Measurements from ENCODE around the gene PUSL1.

PUSL1 gene

GRCh38 chr1:1296070-1297061 is 12.0 kb upstream of the PUSL1 start (continued):
- TF ChIP-seq SCRT1 (tag by site-specific recombination; IDR thresholded peaks at IDR 0.05; ENCODE audit: borderline replicate concordance) (peak; percentile 81), ZFHX2 (tag by site-specific recombination; conservative IDR thresholded peaks at IDR 0.05) (peak; percentile 70), ZNF624 (tag by site-specific recombination; IDR thresholded peaks at IDR 0.05) (no peak), ZEB2 (tag by site-specific recombination; IDR thresholded peaks at IDR 0.05) (no peak), KLF9 (tag by site-specific recombination; IDR thresholded peaks at IDR 0.05; ENCODE audit: low read depth) (no peak), SP3 (tag by site-specific recombination; IDR thresholded peaks at IDR 0.05) (no peak), HIC1 (tag by site-specific recombination; IDR thresholded peaks at IDR 0.05) (peak; percentile 58; the same call in 1 of the 2 replicates)

GRCh38 chr1:1297802-1298424 is 10.5 kb upstream of the PUSL1 start:
- POLR2A ChIA-PET, result no interaction called here
- CTCF ChIA-PET, result no interaction called here
- peak; percentile 67; the same call in 1 of the 2 replicates for TF ChIP-seq BCL11A (tag by site-specific recombination; IDR thresholded peaks at IDR 0.05; ENCODE audit: low read depth)
- 0 out of 2 replicates have a peak, but pooled peaks have one; percentile 10 for TF ChIP-seq ZFHX2 (tag by site-specific recombination; conservative IDR thresholded peaks at IDR 0.05)
- no peak for TF ChIP-seq INSM2 (tag by site-specific recombination; IDR thresholded peaks at IDR 0.05)
- peak; percentile 88 for TF ChIP-seq KLF1 (tag by site-specific recombination; IDR thresholded peaks at IDR 0.05)
- no peak for TF ChIP-seq ZXDB (tag by site-specific recombination; IDR thresholded peaks at IDR 0.05)
- TF ChIP-seq ZNF121 (tag by site-specific recombination; IDR thresholded peaks at IDR 0.05), result no peak
- no peak for TF ChIP-seq ZNF366 (tag by site-specific recombination; conservative IDR thresholded peaks at IDR 0.05)
- TF ChIP-seq ZNF792 (tag by site-specific recombination; IDR thresholded peaks at IDR 0.05), result no peak
- TF ChIP-seq ZNF174 (tag by site-specific recombination; IDR thresholded peaks at IDR 0.05), result no peak
- TF ChIP-seq ZNF521 (tag by site-specific recombination; IDR thresholded peaks at IDR 0.05), result no peak
- TF ChIP-seq ZNF23 (tag by site-specific recombination; IDR thresholded peaks at IDR 0.05; ENCODE audit: borderline replicate concordance), result no peak
- no peak for TF ChIP-seq ZNF549 (tag by site-specific recombination; IDR thresholded peaks at IDR 0.05)
- no peak for TF ChIP-seq ZNF2 (tag by site-specific recombination; IDR thresholded peaks at IDR 0.05)
- no peak for TF ChIP-seq REST (tag by site-specific recombination; IDR thresholded peaks at IDR 0.05)
- no peak for TF ChIP-seq ZNF302 (tag by site-specific recombination; IDR thresholded peaks at IDR 0.05; ENCODE audit: low read depth)
- TF ChIP-seq PRDM6 (tag by site-specific recombination; IDR thresholded peaks at IDR 0.05), result no peak
- no peak for TF ChIP-seq ZNF37A (tag by site-specific recombination; IDR thresholded peaks at IDR 0.05)
- no peak for TF ChIP-seq ZNF426 (tag by site-specific recombination; IDR thresholded peaks at IDR 0.05)
- TF ChIP-seq KLF10 (tag by site-specific recombination; IDR thresholded peaks at IDR 0.05), result no peak
- TF ChIP-seq ZNF404 (tag by site-specific recombination; IDR thresholded peaks at IDR 0.05), result no peak
- TF ChIP-seq ZNF112 (tag by site-specific recombination; IDR thresholded peaks at IDR 0.05), result no peak

More at GRCh38 chr1:1297802-1298424, 10.5 kb upstream of the PUSL1 start:
- Histone ChIP-seq H3K36me3 (ENCODE audit: control insufficient read depth in 2 of 2, insufficient read depth in 1 of 2, low read length in 2 of 2) (peaks cover 0 to 38% of the 10 kb centered on the region in 2 experiments; a peak in 2 of 3 replicates), H3K4me3 (ENCODE audit: low read depth, low read length) (no peak overlapping the region), H3K27ac (ENCODE audit: extremely low read depth, low read depth, low read length) (no peak overlapping the region), H3K4me1 (ENCODE audit: control insufficient read depth, insufficient read depth, low read length) (no peaks in the 10 kb centered on the region), H3K9me3 (ENCODE audit: control insufficient read depth, insufficient read depth, low read depth, low read length) (no peaks in the 10 kb centered on the region)

Measured in HEK293 (cell line).